Measurements from ENCODE around the gene YAE1.

- TF ChIP-seq SMC3 (IDR thresholded peaks at IDR 0.05; ENCODE audit: low read depth, low read length) (no peak), YY1 (IDR thresholded peaks at IDR 0.05; ENCODE audit: low read depth) (no peak), CTCF (IDR thresholded peaks at IDR 0.05) (no peak), MAX (IDR thresholded peaks at IDR 0.05; ENCODE audit: low read depth) (no peak), JUND (IDR thresholded peaks at IDR 0.05) (no peak), TEAD4 (IDR thresholded peaks at IDR 0.05; ENCODE audit: borderline replicate concordance, insufficient read depth) (no peak), TCF12 (IDR thresholded peaks at IDR 0.05) (no peak)
These were observed 40.7 kb downstream of the YAE1 start for GRCh38 chr7:39606941-39607340.

Measured in SK-N-SH (cell line).